Measurements from ENCODE around the gene CLCN3.

- TF ChIP-seq EZH2phosphoT487 (IDR thresholded peaks at IDR 0.05; ENCODE audit: low read depth, severe bottlenecking, unreplicated experiment), result no peak
- no peak for TF ChIP-seq CTCF (IDR thresholded peaks at IDR 0.05; ENCODE audit: poor library complexity)
- TF ChIP-seq EZH2 (IDR thresholded peaks at IDR 0.05; ENCODE audit: borderline replicate concordance), result no peak
Observed at GRCh38 chr4:169627307-169627706, 6.9 kb downstream of the CLCN3 start.
